RWPE2 (cell line): ENCODE data around the gene YAP1.

Source experiments
- ATAC-seq: fragments of 200-7000 bp; cut with Tn5 transposase; 3 replicates; pipeline ENCODE4 v1.9.1; 2021; ENCODE audit warnings: low read depth
- DNase-seq: peaks from one replicate; pipeline ENCODE4 v3.0.0-alpha.2; 2020; ENCODE audit warnings: low spot score
- H3K27ac ChIP-seq: fragments of 450-650 bp; 2 replicates; pipeline ENCODE4 v1.5.1; 2017; ENCODE audit warnings: mild to moderate bottlenecking; ENCODE audit not compliant: poor library complexity, severe bottlenecking
- H3K27me3 ChIP-seq: fragments of 250-450 bp; sonication (Bioruptor Pico); 2 replicates; pipeline ENCODE4 v1.5.1; 2021; ENCODE audit warnings: mild to moderate bottlenecking, moderate library complexity; ENCODE audit not compliant: insufficient read depth, poor library complexity, severe bottlenecking
- H3K36me3 ChIP-seq: fragments of 250-450 bp; sonication (Bioruptor Pico); 2 replicates; pipeline ENCODE4 v1.5.1; 2020; ENCODE audit warnings: low read depth, mild to moderate bottlenecking, moderate library complexity
- H3K4me1 ChIP-seq: fragments of 250-450 bp; sonication (Bioruptor Pico); 2 replicates; pipeline ENCODE4 v1.5.1; 2021; ENCODE audit warnings: mild to moderate bottlenecking, moderate library complexity; ENCODE audit not compliant: insufficient read depth, poor library complexity, severe bottlenecking
- H3K4me3 ChIP-seq: fragments of 250-450 bp; sonication (Bioruptor Pico); 2 replicates; pipeline ENCODE4 v1.5.1; 2021; ENCODE audit warnings: mild to moderate bottlenecking, moderate library complexity; ENCODE audit not compliant: severe bottlenecking
- H3K9me3 ChIP-seq: fragments of 250-450 bp; sonication (Bioruptor Pico); 2 replicates; pipeline ENCODE4 v1.5.1; 2021; ENCODE audit warnings: mild to moderate bottlenecking, moderate library complexity; ENCODE audit not compliant: severe bottlenecking
- TF ChIP-seq, protein P1 (sequence below): fragments of 450-650 bp; IDR thresholded peaks from one replicate; pipeline ENCODE4 v1.5.1; 2017; ENCODE audit warnings: mild to moderate bottlenecking, moderate library complexity; ENCODE audit not compliant: poor library complexity, severe bottlenecking

YAP1 gene

DNA sequence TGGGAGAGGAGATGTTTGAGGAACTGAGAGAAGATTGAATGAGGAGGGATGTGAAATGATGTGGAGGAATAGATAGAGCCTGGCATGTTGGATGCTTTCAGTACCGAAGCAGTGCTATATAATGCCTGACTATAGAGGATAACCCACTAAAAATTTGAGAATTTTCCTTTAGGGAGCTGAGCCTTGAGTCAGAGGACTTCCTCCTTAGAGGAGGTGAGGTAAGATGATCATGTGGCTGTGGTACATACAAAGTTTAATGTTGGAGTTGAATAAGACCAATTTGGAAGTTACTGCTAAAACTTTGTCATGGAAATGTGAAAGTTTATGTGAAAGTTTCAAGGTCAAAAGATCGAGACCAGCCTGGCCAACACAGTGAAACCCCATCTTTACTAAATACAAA is 66.9 kb downstream of the YAP1 start:
- Histone ChIP-seq H3K27ac (peak overlapping the region; percentile 84), H3K4me3 (no peak overlapping the region), H3K9me3 (no peaks in the 10 kb centered on the region), H3K36me3 (peaks cover 47% of the 10 kb centered on the region), H3K27me3 (no peaks in the 10 kb centered on the region), H3K4me1 (peaks cover 24% of the 10 kb centered on the region)
- no peak for DNase-seq
- TF ChIP-seq, protein P1, sequence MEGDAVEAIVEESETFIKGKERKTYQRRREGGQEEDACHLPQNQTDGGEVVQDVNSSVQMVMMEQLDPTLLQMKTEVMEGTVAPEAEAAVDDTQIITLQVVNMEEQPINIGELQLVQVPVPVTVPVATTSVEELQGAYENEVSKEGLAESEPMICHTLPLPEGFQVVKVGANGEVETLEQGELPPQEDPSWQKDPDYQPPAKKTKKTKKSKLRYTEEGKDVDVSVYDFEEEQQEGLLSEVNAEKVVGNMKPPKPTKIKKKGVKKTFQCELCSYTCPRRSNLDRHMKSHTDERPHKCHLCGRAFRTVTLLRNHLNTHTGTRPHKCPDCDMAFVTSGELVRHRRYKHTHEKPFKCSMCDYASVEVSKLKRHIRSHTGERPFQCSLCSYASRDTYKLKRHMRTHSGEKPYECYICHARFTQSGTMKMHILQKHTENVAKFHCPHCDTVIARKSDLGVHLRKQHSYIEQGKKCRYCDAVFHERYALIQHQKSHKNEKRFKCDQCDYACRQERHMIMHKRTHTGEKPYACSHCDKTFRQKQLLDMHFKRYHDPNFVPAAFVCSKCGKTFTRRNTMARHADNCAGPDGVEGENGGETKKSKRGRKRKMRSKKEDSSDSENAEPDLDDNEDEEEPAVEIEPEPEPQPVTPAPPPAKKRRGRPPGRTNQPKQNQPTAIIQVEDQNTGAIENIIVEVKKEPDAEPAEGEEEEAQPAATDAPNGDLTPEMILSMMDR, result no peak
- no peak for ATAC-seq

DNA sequence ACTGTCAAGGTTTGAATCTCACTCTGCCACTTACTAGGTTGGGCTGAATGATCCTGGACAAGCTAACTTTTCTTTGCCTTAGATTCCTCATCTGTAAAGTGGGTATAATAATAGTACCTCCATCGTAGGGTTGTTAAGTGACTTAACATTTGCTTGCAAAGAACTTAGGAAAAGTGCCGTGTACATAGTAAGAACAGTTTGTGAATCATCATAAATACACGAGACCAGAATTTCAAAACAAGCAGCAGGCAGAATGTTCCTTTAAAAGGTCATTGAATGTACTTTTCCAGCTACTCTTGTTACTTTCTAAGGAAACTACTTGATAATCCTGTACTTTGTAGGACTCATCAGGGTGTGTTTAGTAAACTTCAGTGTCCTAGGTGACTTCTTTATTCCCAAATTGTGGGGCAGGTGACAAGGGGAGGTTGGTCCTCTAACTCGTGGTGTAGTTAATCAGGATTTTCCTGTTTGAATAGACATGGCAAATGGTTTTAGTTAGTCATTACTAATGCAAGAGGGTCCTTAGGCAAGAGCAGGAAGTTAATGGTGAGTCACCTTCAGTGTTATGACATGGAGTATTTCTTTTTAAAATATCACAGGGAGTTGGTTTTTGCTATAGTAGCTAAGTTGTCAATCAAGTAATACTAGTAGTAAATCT is 67.9 kb downstream of the YAP1 start:
- TF ChIP-seq, protein P1, result no peak
- H3K27ac ChIP-seq, result peak overlapping the region; percentile 84
- no peaks in the 10 kb centered on the region for H3K9me3 ChIP-seq
- H3K27me3 ChIP-seq, result no peaks in the 10 kb centered on the region
- no peak overlapping the region for H3K4me3 ChIP-seq
- DNase-seq (no peak), ATAC-seq (peak; percentile 84)
- peaks cover 19% of the 10 kb centered on the region for H3K4me1 ChIP-seq
- peaks cover 57% of the 10 kb centered on the region for H3K36me3 ChIP-seq

DNA sequence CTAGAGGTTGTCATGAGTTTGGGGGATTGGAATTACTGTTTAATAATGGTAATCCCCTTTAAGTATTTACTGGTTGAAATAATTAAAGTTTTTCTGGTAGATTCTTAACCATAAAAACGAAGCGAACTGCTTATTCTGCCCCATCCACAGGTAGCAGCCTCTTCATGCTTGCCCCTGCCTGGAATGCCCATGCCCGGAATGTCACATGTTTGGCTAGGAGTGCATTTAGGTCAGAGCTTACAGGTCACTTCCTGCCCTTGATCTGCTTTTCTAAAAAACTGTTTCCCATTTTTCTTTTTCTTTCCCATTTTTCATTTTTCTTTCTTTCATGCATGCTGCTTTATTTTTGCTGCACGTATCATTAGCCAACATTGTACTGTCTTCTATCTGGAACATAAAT is 69.1 kb downstream of the YAP1 start:
- Histone ChIP-seq H3K27ac (peak overlapping the region; percentile 84), H3K36me3 (peaks cover 50% of the 10 kb centered on the region), H3K27me3 (no peaks in the 10 kb centered on the region), H3K9me3 (no peaks in the 10 kb centered on the region), H3K4me1 (peaks cover 19% of the 10 kb centered on the region), H3K4me3 (no peak overlapping the region)
- DNase-seq (no peak), ATAC-seq (no peak)
- TF ChIP-seq, protein P1, result no peak

DNA sequence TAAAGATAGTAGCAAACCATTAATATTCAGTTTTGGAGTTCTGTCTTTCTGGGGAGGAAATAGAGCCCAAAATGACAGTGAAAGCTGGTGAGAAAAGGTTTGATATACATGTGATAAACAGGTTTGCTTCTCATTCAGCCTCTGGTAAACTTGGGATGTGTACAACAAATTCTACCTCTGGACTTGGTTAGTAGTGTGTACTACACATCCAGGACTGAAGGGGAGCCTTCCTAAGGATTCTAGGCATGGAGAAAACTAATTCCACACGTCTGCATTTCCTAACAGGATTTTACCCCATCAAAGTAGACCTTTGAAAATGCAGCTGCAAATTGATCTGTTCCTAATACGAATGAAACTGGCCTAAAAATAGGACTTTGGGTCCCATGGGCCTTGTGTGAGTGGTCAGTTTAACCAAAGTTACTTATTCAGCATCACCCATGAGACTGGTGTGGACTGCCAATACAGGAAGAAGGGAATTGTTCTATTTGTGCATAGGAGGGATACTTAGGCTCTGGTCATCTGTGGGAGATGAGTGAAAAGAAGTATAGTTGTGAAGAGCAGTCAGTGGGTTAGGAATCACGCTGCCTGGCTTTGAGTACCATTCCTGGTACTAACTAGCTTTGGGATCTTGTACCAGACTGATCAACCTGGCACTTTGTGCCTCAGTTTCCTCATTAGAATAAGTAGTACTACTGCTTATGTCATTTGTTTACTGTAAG is 74.2 kb downstream of the YAP1 start:
- no peak overlapping the region for H3K4me3 ChIP-seq
- no peaks in the 10 kb centered on the region for H3K9me3 ChIP-seq
- DNase-seq (no peak), ATAC-seq (no peak)
- peaks cover 72% of the 10 kb centered on the region for H3K36me3 ChIP-seq
- peaks cover 2% of the 10 kb centered on the region for H3K4me1 ChIP-seq
- H3K27me3 ChIP-seq, result no peaks in the 10 kb centered on the region
- TF ChIP-seq, protein P1, result no peak
- no peak overlapping the region for H3K27ac ChIP-seq
